Neuron (in vitro differentiated cells): ENCODE results near the gene CHGA.

Source experiments
- H2AFZ ChIP-seq: one replicate; pipeline ENCODE4 v1.6.1; 2013; ENCODE audit warnings: low read depth, mild to moderate bottlenecking, inconsistent platforms, low read length, moderate library complexity
- H3K27me3 ChIP-seq: one replicate; pipeline ENCODE4 v1.6.1; 2013; ENCODE audit warnings: low read length; ENCODE audit not compliant: insufficient read depth
- H3K36me3 ChIP-seq: one replicate; pipeline ENCODE4 v1.6.1; 2013; ENCODE audit warnings: low read length; ENCODE audit not compliant: insufficient read depth
- H3K4me1 ChIP-seq: one replicate; pipeline ENCODE4 v1.6.1; 2013; ENCODE audit warnings: low read length; ENCODE audit not compliant: insufficient read depth
- H3K4me3 ChIP-seq: 2 replicates; pipeline ENCODE4 v1.5.1; 2013; ENCODE audit warnings: mild to moderate bottlenecking, low read length, moderate library complexity
- H3K9me3 ChIP-seq: one replicate; pipeline ENCODE4 v1.6.1; 2013; ENCODE audit warnings: low read length

Gene CHGA

GRCh38 chr14:92914087-92914656 lies 8.8 kb upstream of the CHGA start:
- no peak overlapping the region for H2AFZ ChIP-seq
- H3K4me3 ChIP-seq, result no peak overlapping the region
- H3K9me3 ChIP-seq, result no peaks in the 10 kb centered on the region
- no peaks in the 10 kb centered on the region for H3K4me1 ChIP-seq
- no peaks in the 10 kb centered on the region for H3K36me3 ChIP-seq
- H3K27me3 ChIP-seq, result peaks cover 2% of the 10 kb centered on the region

- Histone ChIP-seq H3K36me3 (no peaks in the 10 kb centered on the region), H3K4me1 (no peaks in the 10 kb centered on the region), H3K27me3 (peaks cover 10% of the 10 kb centered on the region), H3K4me3 (no peak overlapping the region), H3K9me3 (no peaks in the 10 kb centered on the region), H2AFZ (no peak overlapping the region)
Observed at GRCh38 chr14:92916201-92916600, 6.7 kb upstream of the CHGA start.

- no peaks in the 10 kb centered on the region for H3K4me1 ChIP-seq
- H3K36me3 ChIP-seq, result no peaks in the 10 kb centered on the region
Observed at GRCh38 chr14:92917041-92917940, 5.7 kb upstream of the CHGA start.

GRCh38 chr14:92917956-92918355 lies 5.0 kb upstream of the CHGA start:
- Histone ChIP-seq H3K9me3 (no peaks in the 10 kb centered on the region), H2AFZ (no peak overlapping the region), H3K36me3 (no peaks in the 10 kb centered on the region), H3K4me3 (no peak overlapping the region), H3K27me3 (peaks cover 21% of the 10 kb centered on the region), H3K4me1 (no peaks in the 10 kb centered on the region)

More at GRCh38 chr14:92917041-92917940, 5.7 kb upstream of the CHGA start:
- Histone ChIP-seq H3K27me3 (peaks cover 17% of the 10 kb centered on the region), H3K9me3 (no peaks in the 10 kb centered on the region), H2AFZ (no peak overlapping the region), H3K4me3 (no peak overlapping the region)

GRCh38 chr14:92920001-92920400 lies 2.9 kb upstream of the CHGA start:
- peaks cover 21% of the 10 kb centered on the region for H3K27me3 ChIP-seq
- peaks cover 4% of the 10 kb centered on the region for H3K4me1 ChIP-seq
- no peaks in the 10 kb centered on the region for H3K36me3 ChIP-seq
- no peak overlapping the region for H3K4me3 ChIP-seq
- no peak overlapping the region for H2AFZ ChIP-seq
- H3K9me3 ChIP-seq, result no peaks in the 10 kb centered on the region

GRCh38 chr14:92922155-92922735 lies 705 bp upstream of the CHGA start:
- Histone ChIP-seq H3K4me3 (peak overlapping the region; percentile 61), H3K27me3 (peaks cover 19% of the 10 kb centered on the region), H3K4me1 (peaks cover 4% of the 10 kb centered on the region), H3K36me3 (no peaks in the 10 kb centered on the region), H2AFZ (peak overlapping the region; percentile 92), H3K9me3 (no peaks in the 10 kb centered on the region)

GRCh38 chr14:92923744-92924103 lies 774 bp downstream of the CHGA start:
- no peaks in the 10 kb centered on the region for H3K36me3 ChIP-seq
- peak overlapping the region; percentile 61 for H3K4me3 ChIP-seq
- peaks cover 19% of the 10 kb centered on the region for H3K27me3 ChIP-seq
- H3K9me3 ChIP-seq, result no peaks in the 10 kb centered on the region
- peak overlapping the region; percentile 92 for H2AFZ ChIP-seq
- peaks cover 4% of the 10 kb centered on the region for H3K4me1 ChIP-seq

GRCh38 chr14:92924247-92924646 lies 1.3 kb downstream of the CHGA start:
- Histone ChIP-seq H3K9me3 (no peaks in the 10 kb centered on the region), H2AFZ (no peak overlapping the region), H3K27me3 (peaks cover 19% of the 10 kb centered on the region), H3K4me3 (no peak overlapping the region), H3K4me1 (peaks cover 4% of the 10 kb centered on the region), H3K36me3 (no peaks in the 10 kb centered on the region)

- Histone ChIP-seq H2AFZ (no peak overlapping the region), H3K4me1 (peaks cover 4% of the 10 kb centered on the region), H3K36me3 (no peaks in the 10 kb centered on the region), H3K9me3 (no peaks in the 10 kb centered on the region), H3K4me3 (no peak overlapping the region), H3K27me3 (peaks cover 14% of the 10 kb centered on the region)
Observed at GRCh38 chr14:92925446-92925845, 2.5 kb downstream of the CHGA start.

- Histone ChIP-seq H3K27me3 (peaks cover 11% of the 10 kb centered on the region), H2AFZ (no peak overlapping the region), H3K4me1 (peaks cover 4% of the 10 kb centered on the region), H3K9me3 (no peaks in the 10 kb centered on the region), H3K36me3 (no peaks in the 10 kb centered on the region), H3K4me3 (no peak overlapping the region)
Observed at GRCh38 chr14:92926180-92926845, 3.4 kb downstream of the CHGA start.

GRCh38 chr14:92926931-92927330 lies 4.0 kb downstream of the CHGA start:
- H3K27me3 ChIP-seq, result peaks cover 8% of the 10 kb centered on the region

GRCh38 chr14:92927349-92928257 lies 4.7 kb downstream of the CHGA start:
- Histone ChIP-seq H3K27me3 (peaks cover 2% of the 10 kb centered on the region), H3K9me3 (no peaks in the 10 kb centered on the region), H2AFZ (no peak overlapping the region), H3K4me3 (no peak overlapping the region), H3K4me1 (peaks cover 4% of the 10 kb centered on the region), H3K36me3 (no peaks in the 10 kb centered on the region)

More at GRCh38 chr14:92926931-92927330, 4.0 kb downstream of the CHGA start:
- peaks cover 4% of the 10 kb centered on the region for H3K4me1 ChIP-seq
- H2AFZ ChIP-seq, result no peak overlapping the region
- H3K36me3 ChIP-seq, result no peaks in the 10 kb centered on the region
- no peaks in the 10 kb centered on the region for H3K9me3 ChIP-seq
- no peak overlapping the region for H3K4me3 ChIP-seq
